Thyroid gland (tissue), 4 donors: ENCODE measurements around the gene ITGB1. TPM values are rescaled to one million over a fixed set of nuclear protein-coding genes. Genes with fewer than 3 reads are reported as not detected.
A peak's percentile ranks its signal among the peaks of the same experiment; 100 is the strongest.

Experiments used
- DNase-seq, 2 donors: peaks; one replicate each; pipeline ENCODE4 v3.0.0-alpha.2; 2019
- H3K27ac ChIP-seq, 3 donors: fragments of 200-600 bp; sonication (generic); 1 replicate in 2 of 3; 2 replicates in 1 of 3; pipeline ENCODE4 v1.5.1; 2016 to 2019; ENCODE audit warnings: mild to moderate bottlenecking in 1 of 3, moderate library complexity in 1 of 3
- H3K27me3 ChIP-seq: fragments of 200-600 bp; sonication (generic); one replicate; pipeline ENCODE4 v1.5.1; 2019
- H3K36me3 ChIP-seq, 2 donors: fragments of 200-600 bp; sonication (generic); one replicate each; pipeline ENCODE4 v1.5.1; 2016 to 2019
- H3K4me1 ChIP-seq, 2 donors: fragments of 200-600 bp; sonication (generic); one replicate each; pipeline ENCODE4 v1.5.1; 2017 to 2019
- H3K4me3 ChIP-seq, 3 donors: fragments of 200-600 bp; sonication (generic); replicated peaks in 1 of 3; 1 replicate in 2 of 3; 2 replicates in 1 of 3; pipeline ENCODE4 v1.5.1; 2016; ENCODE audit warnings: mild to moderate bottlenecking in 1 of 3
- H3K9me3 ChIP-seq: fragments of 200-600 bp; sonication (generic); one replicate; pipeline ENCODE4 v1.5.1; 2017
- CTCF ChIP-seq, 6 experiments: fragments of 200-600 bp in 3 of 6; fragments of 450-650 bp in 3 of 6; sonication (generic) in 3 of 6; IDR thresholded peaks; one replicate each; pipeline ENCODE4 v1.5.1; 2016 to 2019; ENCODE audit warnings: antibody characterized with exemption in 6 of 6, mild to moderate bottlenecking in 2 of 6, inconsistent platforms in 1 of 6, moderate library complexity in 1 of 6
- POLR2A ChIP-seq, 2 donors: fragments of 450-650 bp; IDR thresholded peaks; one replicate each; pipeline ENCODE4 v1.6.1; 2017; ENCODE audit warnings: antibody characterized with exemption in 2 of 2, mild to moderate bottlenecking in 2 of 2, moderate library complexity in 1 of 2
- WGBS, 2 donors: methylation state at CpG; one replicate each; pipeline ENCODE4 v1.1.5; 2017; 5-methylcytosine and 5-hydroxymethylcytosine counted together
- intact Hi-C: fragments of 100-400 bp; cut with DNase I; formaldehyde crosslinking; loops from one replicate; pipeline ENCODE4 v1.15.1; 2023
- total RNA-seq, 4 donors: library from RNA; depleted of rRNA; stranded (reverse); fragments of >200 nt; gene quantifications; one replicate each; pipeline ENCODE4 v1.2.3, GENCODE V29; 2016

The ITGB1 gene
- total RNA-seq, 4 donors from 2014 or later = 264 to 699 (median 417) TPM

GRCh38 chr10:32941357-32941756, 16.7 kb downstream of the ITGB1 start:
- H3K4me3 ChIP-seq = no peak overlapping the region
- 48 to 68% methylated on average over 2 of the region's 2 CpGs for WGBS, 2 donors
- H3K27me3 ChIP-seq = no peaks in the 10 kb centered on the region
- no peak for TF ChIP-seq CTCF (IDR thresholded peaks at IDR 0.05)
- no peak for TF ChIP-seq POLR2A (IDR thresholded peaks at IDR 0.05)
- H3K4me1 ChIP-seq = peaks cover 34 to 61% of the 10 kb centered on the region in 2 donors
- DNase-seq = no peak
- H3K9me3 ChIP-seq = no peaks in the 10 kb centered on the region
- intact Hi-C loops = no loop called here
- H3K36me3 ChIP-seq = no peaks in the 10 kb centered on the region
- H3K27ac ChIP-seq = no peak overlapping the region

DNA sequence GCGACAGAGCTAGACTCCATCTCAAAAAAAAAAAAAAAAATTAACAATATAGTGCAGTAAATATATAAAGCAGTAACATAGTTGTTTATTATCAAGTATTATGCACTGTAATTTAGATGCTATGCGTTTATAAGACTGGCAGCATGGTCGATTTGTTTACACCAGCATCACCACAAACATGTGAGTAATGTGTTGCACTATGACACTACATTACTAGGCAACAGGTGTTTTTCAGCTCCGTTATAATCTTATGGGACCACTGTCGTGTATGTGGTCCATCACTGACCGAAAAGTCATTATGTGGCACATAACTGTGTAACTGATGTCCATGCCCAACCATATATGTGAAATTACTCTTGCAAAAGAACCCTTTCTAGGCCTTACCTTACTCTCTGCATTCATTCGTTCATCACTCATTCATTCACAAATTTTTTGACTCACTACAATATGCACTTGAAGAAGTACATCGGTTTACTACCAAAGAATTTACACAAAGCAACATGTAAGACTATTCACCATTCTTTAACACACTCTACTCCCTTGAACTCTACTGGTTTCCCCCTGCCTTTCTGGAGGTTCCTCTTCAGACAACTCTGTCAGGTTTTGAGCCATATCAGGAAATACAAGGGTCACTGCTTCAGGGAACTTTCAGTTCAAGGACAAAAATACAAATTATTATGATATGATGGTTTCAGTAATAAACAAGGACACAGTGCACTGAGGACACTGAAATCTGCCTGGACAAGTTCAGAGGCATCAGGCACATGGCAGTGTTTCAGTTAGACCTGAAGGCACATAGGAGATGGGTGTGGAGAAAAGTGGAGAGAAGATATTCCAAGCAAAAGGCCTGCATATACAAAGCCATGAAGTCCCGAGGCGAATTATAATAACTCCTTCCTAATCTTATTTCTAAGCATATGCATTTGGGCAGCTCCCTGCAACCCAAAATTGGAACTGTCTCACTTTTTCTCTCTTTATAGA, 17.4 kb downstream of the ITGB1 start:
- WGBS, 2 donors = 92 to 93% methylated on average over 10 of the region's 10 CpGs
- intact Hi-C loops = no loop called here
- peaks cover 34 to 58% of the 10 kb centered on the region in 2 donors for H3K4me1 ChIP-seq
- no peaks in the 10 kb centered on the region for H3K36me3 ChIP-seq
- TF ChIP-seq CTCF (IDR thresholded peaks at IDR 0.05) = no peak
- no peak for TF ChIP-seq POLR2A (IDR thresholded peaks at IDR 0.05)
- no peak for DNase-seq
- H3K9me3 ChIP-seq = no peaks in the 10 kb centered on the region
- no peaks in the 10 kb centered on the region for H3K27me3 ChIP-seq
- no peak overlapping the region for H3K27ac ChIP-seq
- H3K4me3 ChIP-seq = no peak overlapping the region

DNA sequence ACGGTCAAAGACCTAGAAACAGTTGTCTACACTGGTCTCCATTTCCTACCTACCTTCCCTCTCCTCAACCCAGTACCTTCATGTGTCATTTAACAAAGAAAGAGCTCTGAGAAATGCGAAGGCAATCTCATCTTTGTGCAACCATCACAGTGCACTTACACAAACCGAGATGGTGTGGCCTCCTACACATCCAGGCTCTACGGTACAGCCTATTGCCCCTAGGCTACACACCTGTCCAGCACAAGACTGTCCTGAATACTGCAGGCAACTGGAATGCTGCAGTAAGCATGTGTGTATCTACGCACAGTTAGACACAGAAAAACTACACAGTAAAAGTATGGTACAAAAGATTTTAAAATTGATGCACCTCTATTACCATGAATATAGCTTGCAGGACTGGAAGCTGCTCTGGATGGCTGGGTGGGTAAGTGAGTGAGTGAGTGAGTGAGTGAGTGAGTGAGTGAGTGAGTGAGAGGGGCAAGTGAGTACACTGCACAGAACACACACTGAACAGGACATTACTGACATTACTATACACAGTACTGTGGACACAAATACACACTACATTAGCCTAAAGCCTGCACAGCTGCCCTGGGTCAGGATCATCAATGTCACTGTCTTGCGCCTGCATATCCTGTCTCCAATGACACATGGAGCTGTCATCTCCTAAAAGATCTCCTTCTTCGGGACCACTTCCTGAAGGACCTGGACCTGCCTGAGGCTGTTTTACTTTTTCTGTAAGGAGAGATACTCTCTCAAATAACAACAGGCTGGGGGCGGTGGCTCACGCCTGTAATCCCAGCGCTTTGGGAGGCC, 18.5 kb downstream of the ITGB1 start:
- H3K27me3 ChIP-seq = no peaks in the 10 kb centered on the region
- H3K9me3 ChIP-seq = no peaks in the 10 kb centered on the region
- intact Hi-C loops = no loop called here
- no peak overlapping the region for H3K4me3 ChIP-seq
- WGBS, 2 donors = 88 to 89% methylated on average over 10 of the region's 10 CpGs
- peaks cover 34 to 56% of the 10 kb centered on the region in 2 donors for H3K4me1 ChIP-seq
- DNase-seq = peak in 1 of 2 donors; percentile 28
- TF ChIP-seq POLR2A (IDR thresholded peaks at IDR 0.05) (no peak), CTCF (IDR thresholded peaks at IDR 0.05) (no peak)
- no peaks in the 10 kb centered on the region for H3K36me3 ChIP-seq
- peak overlapping the region in 2 of 3 donors; percentile 62 to 69 for H3K27ac ChIP-seq

- intact Hi-C loops = no loop called here
- WGBS, 2 donors = 48 to 54% methylated on average over 13 to 14 of the region's 14 CpGs
- Histone ChIP-seq H3K4me1 (peaks cover 29 to 47% of the 10 kb centered on the region in 2 donors), H3K27ac (peak overlapping the region; percentile 61 to 69 (median 62)), H3K27me3 (no peaks in the 10 kb centered on the region), H3K36me3 (no peaks in the 10 kb centered on the region), H3K4me3 (no peak overlapping the region), H3K9me3 (no peaks in the 10 kb centered on the region)
- TF ChIP-seq CTCF (IDR thresholded peaks at IDR 0.05) = no peak
- TF ChIP-seq POLR2A (IDR thresholded peaks at IDR 0.05) = no peak
- DNase-seq = peak in 1 of 2 donors; percentile 30
Measured at GRCh38 chr10:32938554-32939061, 19.4 kb downstream of the ITGB1 start.
